Fibroblast of lung (primary cell): ENCODE measurements around the gene CINP. TPM values are rescaled to one million over a fixed set of nuclear protein-coding genes. Genes with fewer than 3 reads are reported as not detected.

ENCODE experiments used
- DNase-seq, 2 donors: peaks; one replicate each; pipeline versions ENCODE4 v3.0.0 to v3.0.0-alpha.2; 2010; ENCODE audit warnings: low read depth in 2 of 2
- H2AFZ ChIP-seq: 2 replicates; pipeline ENCODE4 v1.5.1; 2012; ENCODE audit warnings: low read length, control low read depth, inconsistent platforms
- H3K27ac ChIP-seq: 2 replicates; pipeline ENCODE4 v1.5.1; 2011; ENCODE audit warnings: low read length, control low read depth; ENCODE audit not compliant: insufficient read depth
- H3K27me3 ChIP-seq: 2 replicates; pipeline ENCODE4 v1.5.1; 2011; ENCODE audit warnings: mild to moderate bottlenecking, low read length; ENCODE audit not compliant: control insufficient read depth, insufficient read depth
- H3K36me3 ChIP-seq: 2 replicates; pipeline ENCODE4 v1.5.1; 2011; ENCODE audit warnings: low read length; ENCODE audit not compliant: control insufficient read depth, insufficient read depth
- H3K4me1 ChIP-seq: 2 replicates; pipeline ENCODE4 v1.5.1; 2011; ENCODE audit warnings: low read length; ENCODE audit not compliant: control insufficient read depth, insufficient read depth; ENCODE audit errors: extremely low read depth
- H3K4me2 ChIP-seq: 2 replicates; pipeline ENCODE4 v1.5.1; 2011; ENCODE audit warnings: low read length, control low read depth; ENCODE audit not compliant: insufficient read depth; ENCODE audit errors: extremely low read depth
- H3K4me3 ChIP-seq, 4 experiments: fragments of 200-600 bp in 1 of 4; sonication (generic) in 1 of 4; replicated peaks in 1 of 4; 2 replicates each; pipeline ENCODE4 v1.5.1; 2011 to 2016; ENCODE audit warnings: low read length in 4 of 4, low read depth in 3 of 4, mild to moderate bottlenecking in 3 of 4, control low read depth in 2 of 4, inconsistent platforms in 1 of 4, mixed read lengths in 1 of 4; ENCODE audit not compliant: insufficient read depth in 1 of 4; ENCODE audit errors: control extremely low read depth in 1 of 4
- H3K79me2 ChIP-seq: 2 replicates; pipeline ENCODE4 v1.5.1; 2012; ENCODE audit warnings: mild to moderate bottlenecking, low read length, inconsistent platforms; ENCODE audit not compliant: control insufficient read depth, insufficient read depth
- H3K9ac ChIP-seq: 2 replicates; pipeline ENCODE4 v1.5.1; 2011; ENCODE audit warnings: mild to moderate bottlenecking, low read length, control low read depth; ENCODE audit not compliant: insufficient read depth
- H3K9me3 ChIP-seq: 2 replicates; pipeline ENCODE4 v1.5.1; 2012; ENCODE audit warnings: low read depth, low read length; ENCODE audit not compliant: control insufficient read depth, insufficient read depth
- H4K20me1 ChIP-seq: 2 replicates; pipeline ENCODE4 v1.5.1; 2011; ENCODE audit warnings: low read length; ENCODE audit not compliant: control insufficient read depth, insufficient read depth; ENCODE audit errors: extremely low read depth
- EZH2 ChIP-seq: IDR thresholded peaks from 2 replicates; pipeline ENCODE4 v1.5.1; 2012; ENCODE audit warnings: low read length, control low read depth, mild to moderate bottlenecking; ENCODE audit errors: missing control alignments
- polyA plus RNA-seq, 2 donors: library from polyadenylated mRNA; depleted of rRNA in 1 of 2; stranded (reverse) in 1 of 2; unstranded in 1 of 2; fragments of >200 nt; gene quantifications; 2 replicates each; pipeline ENCODE4 v1.2.1, GENCODE V29; 2011 to 2012; ENCODE audit warnings: missing spikeins in 1 of 2
- total RNA-seq: library from RNA; depleted of rRNA; stranded (reverse); fragments of >200 nt; gene quantifications from 2 replicates; pipeline ENCODE4 v1.2.1, GENCODE V29; 2014
- TF ChIP-seq, protein P1 (sequence below), 2 donors: IDR thresholded peaks in 1 of 2; conservative IDR thresholded peaks in 1 of 2; 1 replicate in 1 of 2; 2 replicates in 1 of 2; pipeline ENCODE4 v1.5.1; 2011 to 2012; ENCODE audit warnings: low read length in 2 of 2, control low read depth in 1 of 2, inconsistent platforms in 1 of 2, low read depth in 1 of 2, mild to moderate bottlenecking in 1 of 2

The CINP gene
- total and polyA plus RNA-seq, 2 donors (not counting 1 experiment from before 2014, with no cell fraction given): 42.8 to 71.8 TPM

DNA sequence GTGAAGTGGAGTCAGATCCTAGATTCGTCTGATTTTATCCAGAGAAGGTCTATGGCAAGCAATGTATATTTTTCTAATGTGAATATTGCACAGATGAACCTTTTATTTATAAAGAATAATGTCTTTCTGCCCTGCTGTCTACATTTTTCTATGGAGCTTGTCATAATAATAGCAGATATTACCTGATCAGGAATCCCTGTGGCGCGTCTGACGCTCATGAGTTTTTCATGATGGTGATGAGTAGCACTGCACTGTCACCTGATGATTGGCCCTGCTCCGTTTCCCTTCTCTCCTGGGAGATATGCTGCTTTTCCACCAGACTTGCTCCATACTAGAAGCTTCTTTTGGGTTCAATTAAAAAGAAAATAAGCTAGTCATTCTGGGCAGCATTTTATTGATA, 20.5 kb downstream of the CINP start:
- Histone ChIP-seq H2AFZ (no peak overlapping the region), H3K9ac (no peak overlapping the region), H3K4me2 (no peak overlapping the region), H3K36me3 (peaks cover 8% of the 10 kb centered on the region), H3K27me3 (no peaks in the 10 kb centered on the region), H3K27ac (no peak overlapping the region), H3K4me1 (no peaks in the 10 kb centered on the region), H4K20me1 (no peaks in the 10 kb centered on the region), H3K79me2 (no peaks in the 10 kb centered on the region), H3K9me3 (no peaks in the 10 kb centered on the region), H3K4me3 (no peak overlapping the region)
- TF ChIP-seq EZH2: no peak
- TF ChIP-seq, protein P1, sequence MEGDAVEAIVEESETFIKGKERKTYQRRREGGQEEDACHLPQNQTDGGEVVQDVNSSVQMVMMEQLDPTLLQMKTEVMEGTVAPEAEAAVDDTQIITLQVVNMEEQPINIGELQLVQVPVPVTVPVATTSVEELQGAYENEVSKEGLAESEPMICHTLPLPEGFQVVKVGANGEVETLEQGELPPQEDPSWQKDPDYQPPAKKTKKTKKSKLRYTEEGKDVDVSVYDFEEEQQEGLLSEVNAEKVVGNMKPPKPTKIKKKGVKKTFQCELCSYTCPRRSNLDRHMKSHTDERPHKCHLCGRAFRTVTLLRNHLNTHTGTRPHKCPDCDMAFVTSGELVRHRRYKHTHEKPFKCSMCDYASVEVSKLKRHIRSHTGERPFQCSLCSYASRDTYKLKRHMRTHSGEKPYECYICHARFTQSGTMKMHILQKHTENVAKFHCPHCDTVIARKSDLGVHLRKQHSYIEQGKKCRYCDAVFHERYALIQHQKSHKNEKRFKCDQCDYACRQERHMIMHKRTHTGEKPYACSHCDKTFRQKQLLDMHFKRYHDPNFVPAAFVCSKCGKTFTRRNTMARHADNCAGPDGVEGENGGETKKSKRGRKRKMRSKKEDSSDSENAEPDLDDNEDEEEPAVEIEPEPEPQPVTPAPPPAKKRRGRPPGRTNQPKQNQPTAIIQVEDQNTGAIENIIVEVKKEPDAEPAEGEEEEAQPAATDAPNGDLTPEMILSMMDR (conservative IDR thresholded peaks at IDR 0.05 in 1 of 2, IDR thresholded peaks at IDR 0.05 in 1 of 2; ENCODE audit: low read depth in 1 of 2, low read length in 2 of 2): no peak
- no peak for DNase-seq

DNA sequence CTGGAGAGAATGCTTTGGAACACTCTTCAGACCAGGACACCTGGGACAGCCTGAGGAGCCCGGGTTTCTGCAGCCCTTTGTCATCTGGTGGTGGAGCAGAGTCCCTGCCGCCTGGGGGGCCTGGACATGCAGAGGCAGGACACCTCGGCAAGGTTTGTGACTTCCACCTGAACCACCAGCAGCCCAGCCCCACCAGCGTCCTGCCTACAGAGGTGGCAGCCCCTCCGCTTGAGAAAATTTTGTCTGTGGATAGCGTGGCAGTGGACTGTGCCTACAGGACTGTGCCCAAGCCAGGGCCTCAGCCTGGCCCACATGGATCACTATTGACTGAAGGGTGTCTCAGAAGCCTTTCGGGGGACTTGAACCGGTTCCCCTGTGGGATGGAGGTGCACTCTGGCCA, 21.1 kb downstream of the CINP start:
- TF ChIP-seq EZH2: no peak
- TF ChIP-seq, protein P1 (conservative IDR thresholded peaks at IDR 0.05 in 1 of 2, IDR thresholded peaks at IDR 0.05 in 1 of 2; ENCODE audit: low read depth in 1 of 2, low read length in 2 of 2): no peak

DNA sequence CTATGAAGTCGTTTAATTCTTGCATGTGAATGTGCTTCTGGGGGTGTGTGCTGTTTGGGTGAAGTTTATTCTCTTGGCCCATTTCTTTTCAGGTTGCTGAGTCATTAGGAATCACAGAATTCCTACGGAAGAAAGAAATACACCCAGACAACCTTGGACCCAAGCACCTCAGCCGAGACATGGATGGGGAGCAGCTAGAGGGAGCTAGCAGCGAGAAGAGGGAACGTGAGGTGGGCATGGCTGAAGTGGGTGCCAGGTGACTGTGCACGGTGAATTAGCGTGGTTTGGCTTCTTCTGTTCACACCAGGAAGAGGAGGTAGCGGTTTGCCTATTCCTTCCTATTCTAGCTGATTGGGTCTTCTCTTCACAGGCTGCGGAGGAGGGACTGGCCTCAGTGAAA, 24.0 kb downstream of the CINP start:
- Histone ChIP-seq H3K4me2 (no peak overlapping the region), H2AFZ (no peak overlapping the region), H3K79me2 (no peaks in the 10 kb centered on the region), H3K4me3 (no peak overlapping the region), H3K27ac (no peak overlapping the region), H4K20me1 (no peaks in the 10 kb centered on the region), H3K36me3 (peaks cover 13% of the 10 kb centered on the region), H3K9ac (no peak overlapping the region), H3K27me3 (no peaks in the 10 kb centered on the region), H3K9me3 (no peaks in the 10 kb centered on the region), H3K4me1 (no peaks in the 10 kb centered on the region)
- no peak for TF ChIP-seq EZH2
- TF ChIP-seq, protein P1 (conservative IDR thresholded peaks at IDR 0.05 in 1 of 2, IDR thresholded peaks at IDR 0.05 in 1 of 2; ENCODE audit: low read depth in 1 of 2, low read length in 2 of 2): no peak
- no peak for DNase-seq

More for the DNA sequence above, 21.1 kb downstream of the CINP start:
- Histone ChIP-seq H3K4me3 (no peak overlapping the region), H2AFZ (no peak overlapping the region), H3K27me3 (no peaks in the 10 kb centered on the region), H3K9ac (no peak overlapping the region), H3K27ac (no peak overlapping the region), H3K79me2 (no peaks in the 10 kb centered on the region), H3K36me3 (peaks cover 8% of the 10 kb centered on the region), H3K4me1 (no peaks in the 10 kb centered on the region), H3K4me2 (no peak overlapping the region), H3K9me3 (no peaks in the 10 kb centered on the region), H4K20me1 (no peaks in the 10 kb centered on the region)
- DNase-seq: no peak
